Stromal cell of bone marrow (primary cell): ENCODE data around the gene GLT1D1.
"Not testable (repeated sequence)": the region's sequence is repeated elsewhere in the genome, so short reads cannot be mapped to it uniquely, and the experiment has no call there.

Source experiments
- DNase-seq: peaks from one replicate; pipeline ENCODE4 v3.0.0-alpha.2; 2012; ENCODE audit warnings: low read depth

GLT1D1 gene

GRCh38 chr12:128820723-128821432, 32.4 kb upstream of the GLT1D1 start:
- DNase-seq = no peak

GRCh38 chr12:128823216-128823915, 29.9 kb upstream of the GLT1D1 start:
- DNase-seq = no peak

- DNase-seq = peak; percentile 86
Observed at GRCh38 chr12:128823916-128824839, 29.1 kb upstream of the GLT1D1 start, which contains the start of gene SLC15A4. SLC15A4 (minus strand) TSS chr12:128823958; CDS start chr12:128823943, 15 bp downstream.

- DNase-seq = no peak
Observed at GRCh38 chr12:128825835-128826234, 27.4 kb upstream of the GLT1D1 start.

GRCh38 chr12:128827724-128828123, 25.6 kb upstream of the GLT1D1 start:
- DNase-seq = no peak

GRCh38 chr12:128829861-128830504, 23.3 kb upstream of the GLT1D1 start:
- no peak for DNase-seq

- DNase-seq = no peak
Observed at GRCh38 chr12:128830505-128830893, 22.8 kb upstream of the GLT1D1 start.

- no peak for DNase-seq
Observed at GRCh38 chr12:128833418-128833817, 19.9 kb upstream of the GLT1D1 start.

GRCh38 chr12:128839885-128840284, 13.4 kb upstream of the GLT1D1 start:
- DNase-seq = not testable (repeated sequence)

- no peak for DNase-seq
Observed at GRCh38 chr12:128840862-128841468, 12.3 kb upstream of the GLT1D1 start.

GRCh38 chr12:128842579-128842978, 10.7 kb upstream of the GLT1D1 start:
- no peak for DNase-seq

GRCh38 chr12:128843538-128843937, 9.7 kb upstream of the GLT1D1 start:
- no peak for DNase-seq

GRCh38 chr12:128844031-128844635, 9.1 kb upstream of the GLT1D1 start:
- DNase-seq = no peak

- DNase-seq = not testable (repeated sequence)
Observed at GRCh38 chr12:128846671-128847070, 6.6 kb upstream of the GLT1D1 start.

GRCh38 chr12:128848371-128848770, 4.9 kb upstream of the GLT1D1 start:
- no peak for DNase-seq

- DNase-seq = not testable (repeated sequence)
Observed at GRCh38 chr12:128849806-128850205, 3.5 kb upstream of the GLT1D1 start.

- DNase-seq = no peak
Observed at GRCh38 chr12:128850400-128850799, 2.9 kb upstream of the GLT1D1 start.

GRCh38 chr12:128851429-128851828, 1.8 kb upstream of the GLT1D1 start:
- not testable (repeated sequence) for DNase-seq

- no peak for DNase-seq
Observed at GRCh38 chr12:128852026-128852698, 1.1 kb upstream of the GLT1D1 start.

GRCh38 chr12:128853600-128854197, 421 bp downstream of the GLT1D1 start:
- DNase-seq = no peak
